GM20431 (cell line): ENCODE measurements around the gene COL12A1.

Experiments
- in situ Hi-C: fragments of 300-500 bp; cut with MseI, MboI; formaldehyde crosslinking; loops from one replicate; pipeline ENCODE4 v1.15.0; 2020; ENCODE audit warnings: low sequenced_read_pairs; ENCODE audit not compliant: unreplicated experiment

Gene COL12A1

GRCh38 chr6:75114806-75115205 lies 91.0 kb downstream of the COL12A1 start:
- in situ Hi-C loops: no loop called here

GRCh38 chr6:75114195-75114594 lies 91.7 kb downstream of the COL12A1 start:
- in situ Hi-C loops: no loop called here

GRCh38 chr6:75113446-75113845 lies 92.4 kb downstream of the COL12A1 start:
- in situ Hi-C loops: no loop called here

GRCh38 chr6:75109765-75110164 lies 96.1 kb downstream of the COL12A1 start:
- in situ Hi-C loops: no loop called here

GRCh38 chr6:75109022-75109421 lies 96.8 kb downstream of the COL12A1 start:
- in situ Hi-C loops: no loop called here

DNA sequence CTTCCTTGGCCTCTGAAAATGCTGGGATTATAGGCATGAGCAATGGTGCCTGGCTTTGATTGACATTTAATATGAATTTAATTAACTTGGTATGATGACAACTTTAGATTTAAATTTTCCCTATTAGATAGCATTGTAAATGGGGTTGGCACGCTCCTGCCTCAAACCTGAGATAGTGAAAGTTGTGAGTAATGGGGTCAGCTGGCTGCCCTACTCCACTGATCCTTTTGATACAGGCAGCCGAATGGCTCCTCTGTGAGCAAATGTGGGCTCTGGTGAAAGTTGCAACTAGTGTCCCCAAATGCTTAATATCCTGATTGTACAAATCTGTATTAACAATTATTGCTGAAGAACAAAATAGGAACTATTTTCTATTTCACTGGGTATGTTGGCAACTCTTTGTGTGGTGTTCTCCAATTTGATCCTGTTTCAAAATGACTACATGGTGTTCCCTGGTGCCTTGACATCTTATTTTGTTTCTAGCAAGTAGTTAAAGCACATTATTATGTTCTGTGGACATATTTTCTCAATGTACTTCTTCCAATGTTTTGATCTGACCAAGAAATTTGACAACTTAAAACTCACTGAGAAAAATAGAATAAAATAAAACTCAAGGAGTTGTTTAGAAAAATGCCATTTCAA lies 97.4 kb downstream of the COL12A1 start:
- in situ Hi-C loops: no loop called here

GRCh38 chr6:75107913-75108312 lies 97.9 kb downstream of the COL12A1 start:
- in situ Hi-C loops: no loop called here

DNA sequence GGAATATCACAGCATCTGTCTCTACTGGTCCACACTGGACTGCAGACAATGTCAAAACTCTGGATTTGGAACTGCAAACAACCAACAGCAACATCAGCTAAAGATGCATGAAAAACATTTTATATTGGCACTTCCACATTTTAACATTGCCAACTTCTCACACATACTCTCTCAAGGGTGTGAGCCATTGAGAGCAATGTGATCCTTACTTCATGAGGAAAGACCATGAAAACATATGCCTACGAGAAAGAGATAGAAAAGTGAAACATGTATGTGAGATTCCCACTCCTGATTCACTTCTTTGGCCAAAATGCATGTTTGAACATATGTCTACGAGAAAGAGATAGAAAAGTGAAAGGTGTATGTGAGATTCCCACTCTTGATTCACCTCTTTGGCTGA lies 99.4 kb downstream of the COL12A1 start:
- in situ Hi-C loops: no loop called here

DNA sequence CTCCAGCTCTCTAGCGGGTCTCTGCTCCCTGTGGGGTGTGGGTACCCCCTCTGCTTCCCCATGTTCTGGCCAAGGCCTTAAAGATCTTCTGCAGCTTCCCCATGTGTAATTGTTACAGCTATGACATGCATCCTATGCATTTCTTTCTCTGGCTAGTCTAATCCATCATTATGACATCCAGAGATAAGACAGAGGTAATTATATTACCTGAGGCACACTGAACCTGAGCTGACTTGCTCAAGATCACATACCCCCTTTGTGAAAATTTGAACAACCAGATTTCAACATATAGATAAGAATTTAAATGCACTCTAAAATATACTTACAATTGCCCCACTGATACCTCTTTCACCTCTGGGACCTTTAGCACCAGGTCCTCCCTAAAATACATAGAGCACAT lies 102.4 kb downstream of the COL12A1 start:
- in situ Hi-C loops: no loop called here

DNA sequence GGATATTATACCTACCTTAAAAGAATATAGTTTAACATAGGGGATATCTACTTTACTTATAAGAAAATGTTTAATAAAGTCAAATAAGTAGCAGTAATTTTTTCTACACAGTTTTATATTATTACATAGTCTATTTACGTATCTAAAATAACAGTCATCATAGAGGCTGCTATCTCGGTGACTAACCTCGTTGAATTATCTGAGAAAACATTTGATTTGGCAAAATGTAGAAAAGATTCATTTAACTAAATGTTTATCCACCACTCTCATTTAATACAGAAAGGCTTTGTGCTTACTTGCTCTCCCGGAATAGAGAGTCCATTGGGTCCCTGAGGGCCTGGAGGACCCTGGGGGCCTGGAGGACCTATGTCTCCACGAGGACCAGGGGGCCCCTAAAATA lies 103.6 kb downstream of the COL12A1 start:
- in situ Hi-C loops: no loop called here

DNA sequence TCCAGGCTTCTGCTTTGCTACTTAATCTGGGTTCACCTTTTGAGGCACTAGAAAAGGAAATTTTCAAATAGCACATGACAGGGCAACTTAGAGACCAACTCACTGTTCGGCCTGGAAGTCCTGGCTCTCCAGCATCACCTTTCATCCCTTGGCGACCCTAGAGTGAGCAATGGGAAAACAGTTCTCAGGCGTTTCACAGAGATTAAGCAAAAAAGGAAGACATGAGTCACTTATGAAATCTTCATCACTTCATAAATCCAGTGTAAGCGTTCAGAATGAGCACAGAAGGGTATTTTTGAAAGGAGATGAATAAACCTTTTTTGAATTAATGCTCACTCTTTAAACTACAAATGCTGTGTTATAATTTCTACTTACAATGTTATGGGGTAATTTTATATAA lies 104.0 kb downstream of the COL12A1 start:
- in situ Hi-C loops: no loop called here

DNA sequence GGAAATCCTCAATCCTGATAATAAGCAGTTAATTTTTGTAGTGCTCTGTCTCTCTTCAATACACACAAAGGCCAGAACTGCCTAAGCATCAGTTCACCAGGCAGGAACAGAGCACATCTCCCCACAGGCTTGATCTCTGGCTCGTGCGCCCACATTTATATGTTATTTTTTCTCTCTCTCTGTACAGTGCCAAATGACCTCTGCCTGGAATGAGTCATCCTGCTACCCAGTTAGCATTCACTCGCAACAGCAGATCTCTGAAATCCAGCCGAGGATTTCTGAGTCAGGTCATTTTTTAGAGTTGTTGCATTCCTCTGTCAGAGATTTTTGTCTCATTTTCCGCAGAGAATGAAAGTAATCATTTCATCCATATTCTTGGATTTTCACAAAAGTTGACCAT lies 107.1 kb downstream of the COL12A1 start:
- in situ Hi-C loops: no loop called here

DNA sequence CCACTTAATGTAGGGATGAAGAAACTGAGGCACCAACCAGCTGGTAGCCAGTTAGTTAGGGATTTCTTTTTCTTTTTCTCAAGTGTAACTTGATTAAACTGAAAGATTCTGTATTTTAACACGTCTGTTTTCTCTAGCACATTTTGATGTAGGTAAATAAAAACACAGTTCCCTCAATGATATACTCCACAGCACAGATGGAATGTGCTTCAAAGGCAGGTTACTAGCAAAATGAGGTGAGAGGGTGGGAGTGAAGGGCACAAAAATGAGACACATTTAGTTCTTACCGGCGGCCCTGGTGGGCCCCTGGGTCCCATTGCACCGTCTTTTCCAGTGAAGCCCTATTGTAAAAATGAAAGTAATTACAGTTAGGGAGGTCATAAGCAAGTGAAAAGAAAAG lies 108.9 kb downstream of the COL12A1 start:
- in situ Hi-C loops: no loop called here

DNA sequence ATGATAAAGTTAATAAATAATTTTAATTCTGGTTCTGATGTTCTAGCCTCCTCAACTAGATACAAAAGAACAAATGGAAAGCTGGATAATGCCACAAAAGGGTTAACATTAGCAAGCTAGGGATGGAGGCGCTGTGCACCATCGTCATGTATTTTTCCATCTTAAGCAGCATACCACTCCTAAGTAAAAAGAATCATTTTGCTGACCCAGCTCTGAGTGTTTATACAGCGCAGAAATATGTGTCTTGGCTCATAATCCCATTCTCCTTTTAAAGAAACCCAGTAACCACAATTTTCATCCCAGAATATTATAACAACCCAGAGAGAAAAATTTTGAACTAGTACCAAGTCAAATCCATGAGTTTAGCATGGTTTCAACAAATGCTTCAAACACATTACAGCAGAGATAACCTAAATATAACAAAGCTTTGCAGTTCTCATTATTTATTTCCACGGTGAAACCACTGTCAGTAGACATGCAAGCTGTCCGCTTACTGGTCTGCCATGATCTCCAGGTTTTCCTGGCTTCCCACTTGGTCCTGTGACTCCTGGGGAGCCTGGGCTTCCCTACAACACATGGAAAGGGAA lies 111.1 kb downstream of the COL12A1 start:
- in situ Hi-C loops: no loop called here

- in situ Hi-C loops: no loop called here
Measured at GRCh38 chr6:75091467-75092190, 114.2 kb downstream of the COL12A1 start.

DNA sequence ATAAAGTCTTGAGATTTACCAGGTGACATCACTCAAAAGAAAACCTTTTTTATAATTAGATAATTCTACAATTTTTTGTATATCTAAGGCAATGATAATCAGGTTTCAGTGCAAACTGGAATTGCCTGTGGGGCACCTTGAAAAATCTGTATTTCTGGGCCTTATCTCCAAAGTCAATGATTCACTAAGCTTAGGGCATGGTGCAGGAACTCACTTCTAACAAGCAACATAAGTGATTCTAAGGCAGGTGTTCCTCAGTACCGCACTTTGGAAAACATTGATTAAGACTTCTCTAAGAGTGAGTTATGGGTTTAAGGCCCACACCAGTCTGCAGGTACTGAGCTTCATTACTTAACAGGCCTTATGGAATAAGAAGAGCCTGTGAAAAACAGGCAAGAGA lies 115.3 kb downstream of the COL12A1 start:
- in situ Hi-C loops: no loop called here

- in situ Hi-C loops: no loop called here
Measured at GRCh38 chr6:75089921-75090320, 115.9 kb downstream of the COL12A1 start.

DNA sequence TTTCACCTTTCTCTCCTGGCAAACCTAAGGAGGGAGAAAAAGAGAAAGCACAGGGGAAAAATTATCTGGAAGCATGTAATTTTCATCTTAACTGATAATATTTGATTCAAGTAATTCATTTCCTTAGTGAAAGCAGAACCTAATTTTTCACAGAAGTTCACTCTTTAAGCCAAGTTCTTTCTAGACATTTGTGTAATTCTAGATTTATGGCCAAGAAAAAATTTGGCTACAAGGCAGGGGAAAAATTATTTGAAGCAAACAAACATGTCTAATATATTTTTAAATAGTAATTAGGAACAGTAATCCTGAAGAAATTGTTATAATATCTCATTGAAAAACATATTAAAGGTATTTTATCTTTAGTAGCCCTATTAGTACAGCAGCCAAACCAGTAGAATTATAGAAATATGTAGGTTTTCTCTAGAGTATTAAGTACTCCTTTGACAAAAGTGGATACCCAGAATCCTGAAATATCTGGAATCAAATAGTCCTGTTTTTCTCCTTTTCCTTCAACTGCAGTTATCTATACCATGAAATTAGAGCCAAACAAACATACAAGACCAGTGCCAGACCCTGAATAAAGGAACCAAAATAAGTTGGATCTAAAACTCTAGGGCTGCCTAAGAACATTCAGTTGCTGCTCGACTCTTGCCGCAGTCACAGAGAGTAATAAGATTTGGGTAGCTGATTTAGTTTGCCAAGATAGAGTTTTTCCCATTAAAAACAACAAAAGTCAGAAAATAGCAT lies 116.5 kb downstream of the COL12A1 start:
- in situ Hi-C loops: no loop called here

GRCh38 chr6:75085931-75086635 lies 119.8 kb downstream of the COL12A1 start:
- in situ Hi-C loops: no loop called here

DNA sequence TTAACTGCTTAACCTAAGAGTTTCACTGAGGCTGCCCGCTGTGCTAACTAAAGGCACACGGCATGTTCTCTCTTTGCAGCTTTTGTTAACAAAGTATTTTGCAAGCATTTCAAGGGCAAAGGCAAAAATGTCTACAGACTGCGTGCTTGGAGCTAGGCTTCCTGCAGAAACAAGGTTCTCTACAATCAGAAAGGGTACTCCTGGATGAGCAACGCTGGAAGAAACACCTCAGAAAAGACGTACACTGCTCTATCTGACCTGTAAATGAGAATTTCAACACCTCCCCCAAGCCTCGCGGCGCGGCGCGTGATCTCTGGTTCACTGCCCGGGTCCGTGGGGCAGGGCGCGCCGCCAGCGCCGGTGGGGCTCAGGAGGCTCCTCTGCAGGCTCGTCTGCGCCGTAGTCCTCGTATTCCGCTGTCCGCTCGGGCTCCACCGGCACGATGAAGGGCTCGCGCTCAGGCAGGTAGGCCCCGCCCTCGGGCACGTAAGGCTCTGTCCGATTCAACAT lies 120.9 kb downstream of the COL12A1 start:
- in situ Hi-C loops: no loop called here
